Measurements from ENCODE around the gene ONECUT3. TPM values are rescaled to one million over a fixed set of nuclear protein-coding genes. Genes with fewer than 3 reads are reported as not detected.

ONECUT3 gene
- total and polyA plus RNA-seq, 4 donors, result not detected

DNA sequence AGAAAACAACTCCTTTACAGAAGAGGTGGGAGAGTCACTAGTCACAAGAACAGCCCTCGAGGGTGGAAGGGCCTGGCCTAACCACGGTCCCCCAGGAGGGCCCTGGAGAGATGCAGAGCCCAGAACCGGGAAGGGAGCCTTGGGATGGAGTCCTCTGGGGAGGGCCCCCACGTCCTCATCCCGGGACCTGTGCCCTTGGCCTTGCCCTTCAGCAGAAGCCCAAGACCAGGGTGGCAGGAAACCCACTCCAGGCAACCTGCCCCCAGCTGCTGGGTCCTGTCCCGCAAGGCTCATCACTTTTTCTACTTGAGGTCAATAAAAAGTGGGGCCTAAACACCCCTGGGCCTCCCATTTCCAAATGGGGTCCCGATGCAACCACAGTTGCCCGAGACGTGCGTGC lies 61.1 kb downstream of the ONECUT3 start (continued):
- TF ChIP-seq, protein P1, sequence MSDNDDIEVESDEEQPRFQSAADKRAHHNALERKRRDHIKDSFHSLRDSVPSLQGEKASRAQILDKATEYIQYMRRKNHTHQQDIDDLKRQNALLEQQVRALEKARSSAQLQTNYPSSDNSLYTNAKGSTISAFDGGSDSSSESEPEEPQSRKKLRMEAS (IDR thresholded peaks at IDR 0.05), result no peak
- TF ChIP-seq, protein P2, sequence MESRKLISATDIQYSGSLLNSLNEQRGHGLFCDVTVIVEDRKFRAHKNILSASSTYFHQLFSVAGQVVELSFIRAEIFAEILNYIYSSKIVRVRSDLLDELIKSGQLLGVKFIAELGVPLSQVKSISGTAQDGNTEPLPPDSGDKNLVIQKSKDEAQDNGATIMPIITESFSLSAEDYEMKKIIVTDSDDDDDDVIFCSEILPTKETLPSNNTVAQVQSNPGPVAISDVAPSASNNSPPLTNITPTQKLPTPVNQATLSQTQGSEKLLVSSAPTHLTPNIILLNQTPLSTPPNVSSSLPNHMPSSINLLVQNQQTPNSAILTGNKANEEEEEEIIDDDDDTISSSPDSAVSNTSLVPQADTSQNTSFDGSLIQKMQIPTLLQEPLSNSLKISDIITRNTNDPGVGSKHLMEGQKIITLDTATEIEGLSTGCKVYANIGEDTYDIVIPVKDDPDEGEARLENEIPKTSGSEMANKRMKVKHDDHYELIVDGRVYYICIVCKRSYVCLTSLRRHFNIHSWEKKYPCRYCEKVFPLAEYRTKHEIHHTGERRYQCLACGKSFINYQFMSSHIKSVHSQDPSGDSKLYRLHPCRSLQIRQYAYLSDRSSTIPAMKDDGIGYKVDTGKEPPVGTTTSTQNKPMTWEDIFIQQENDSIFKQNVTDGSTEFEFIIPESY (IDR thresholded peaks at IDR 0.05), result no peak
- TF ChIP-seq, protein P3, sequence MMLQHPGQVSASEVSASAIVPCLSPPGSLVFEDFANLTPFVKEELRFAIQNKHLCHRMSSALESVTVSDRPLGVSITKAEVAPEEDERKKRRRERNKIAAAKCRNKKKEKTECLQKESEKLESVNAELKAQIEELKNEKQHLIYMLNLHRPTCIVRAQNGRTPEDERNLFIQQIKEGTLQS (IDR thresholded peaks at IDR 0.05), result no peak

DNA sequence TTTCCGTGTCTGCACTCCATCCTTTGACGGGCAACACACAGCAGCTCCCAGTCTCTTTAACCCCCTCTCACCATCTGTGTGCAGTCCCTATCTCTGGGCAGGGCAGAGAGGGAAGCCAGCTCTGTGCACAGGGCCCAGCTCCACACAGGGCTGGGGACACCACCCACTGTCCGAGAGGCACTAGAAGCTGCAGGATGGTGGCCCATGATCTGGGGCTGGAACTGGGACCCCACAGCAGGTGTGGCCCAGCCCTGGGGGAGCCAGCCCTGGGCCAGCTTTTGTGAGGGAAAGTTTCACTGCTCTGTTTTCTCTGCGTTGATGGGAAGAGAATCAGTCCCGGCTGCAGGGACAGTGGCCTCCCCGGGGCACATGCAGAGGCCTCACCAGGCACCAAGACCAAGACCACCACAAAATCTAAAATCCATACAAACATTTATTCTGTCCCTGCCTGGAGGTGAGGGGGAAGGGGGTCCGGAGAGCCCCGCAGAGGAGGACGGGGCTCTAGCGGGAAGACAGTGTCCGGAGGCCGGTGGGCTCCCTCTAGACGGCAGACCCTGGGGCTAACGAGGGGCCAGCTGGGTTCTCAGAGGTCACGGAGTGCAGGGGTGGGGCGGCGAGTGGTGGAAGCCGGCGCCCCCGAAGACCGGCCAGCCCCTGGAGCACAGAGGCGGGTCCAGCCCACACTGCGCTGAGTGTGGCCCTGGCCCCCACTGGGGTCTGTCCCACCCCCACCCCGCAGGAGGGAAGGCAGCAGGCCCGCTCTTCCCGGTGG lies 61.7 kb downstream of the ONECUT3 start:
- WGBS, result 91% methylated on average over 26 of the region's 26 CpGs
- TF ChIP-seq SP1 (IDR thresholded peaks at IDR 0.05) (no peak), FOXA2 (IDR thresholded peaks at IDR 0.05) (no peak), HNF4A (conservative IDR thresholded peaks at IDR 0.05) (no peak), HNF4G (IDR thresholded peaks at IDR 0.05) (no peak), YY1 (IDR thresholded peaks at IDR 0.05) (no peak), RXRA (IDR thresholded peaks at IDR 0.05) (no peak), JUND (IDR thresholded peaks at IDR 0.05) (no peak)
- TF ChIP-seq, protein P3 (IDR thresholded peaks at IDR 0.05), result no peak
- TF ChIP-seq, protein P4, sequence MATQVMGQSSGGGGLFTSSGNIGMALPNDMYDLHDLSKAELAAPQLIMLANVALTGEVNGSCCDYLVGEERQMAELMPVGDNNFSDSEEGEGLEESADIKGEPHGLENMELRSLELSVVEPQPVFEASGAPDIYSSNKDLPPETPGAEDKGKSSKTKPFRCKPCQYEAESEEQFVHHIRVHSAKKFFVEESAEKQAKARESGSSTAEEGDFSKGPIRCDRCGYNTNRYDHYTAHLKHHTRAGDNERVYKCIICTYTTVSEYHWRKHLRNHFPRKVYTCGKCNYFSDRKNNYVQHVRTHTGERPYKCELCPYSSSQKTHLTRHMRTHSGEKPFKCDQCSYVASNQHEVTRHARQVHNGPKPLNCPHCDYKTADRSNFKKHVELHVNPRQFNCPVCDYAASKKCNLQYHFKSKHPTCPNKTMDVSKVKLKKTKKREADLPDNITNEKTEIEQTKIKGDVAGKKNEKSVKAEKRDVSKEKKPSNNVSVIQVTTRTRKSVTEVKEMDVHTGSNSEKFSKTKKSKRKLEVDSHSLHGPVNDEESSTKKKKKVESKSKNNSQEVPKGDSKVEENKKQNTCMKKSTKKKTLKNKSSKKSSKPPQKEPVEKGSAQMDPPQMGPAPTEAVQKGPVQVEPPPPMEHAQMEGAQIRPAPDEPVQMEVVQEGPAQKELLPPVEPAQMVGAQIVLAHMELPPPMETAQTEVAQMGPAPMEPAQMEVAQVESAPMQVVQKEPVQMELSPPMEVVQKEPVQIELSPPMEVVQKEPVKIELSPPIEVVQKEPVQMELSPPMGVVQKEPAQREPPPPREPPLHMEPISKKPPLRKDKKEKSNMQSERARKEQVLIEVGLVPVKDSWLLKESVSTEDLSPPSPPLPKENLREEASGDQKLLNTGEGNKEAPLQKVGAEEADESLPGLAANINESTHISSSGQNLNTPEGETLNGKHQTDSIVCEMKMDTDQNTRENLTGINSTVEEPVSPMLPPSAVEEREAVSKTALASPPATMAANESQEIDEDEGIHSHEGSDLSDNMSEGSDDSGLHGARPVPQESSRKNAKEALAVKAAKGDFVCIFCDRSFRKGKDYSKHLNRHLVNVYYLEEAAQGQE (IDR thresholded peaks at IDR 0.05), result no peak
- TF ChIP-seq, protein P2 (IDR thresholded peaks at IDR 0.05), result no peak
- TF ChIP-seq, protein P1 (IDR thresholded peaks at IDR 0.05), result no peak
- no peak overlapping the region for H3K27ac ChIP-seq (ENCODE audit: low read depth in 1 of 2, low read length in 2 of 2)
- no peaks in the 10 kb centered on the region for H3K27me3 ChIP-seq (ENCODE audit: control insufficient read depth in 4 of 4, insufficient read depth in 4 of 4, low read length in 3 of 4)
- no peak overlapping the region for H3K4me3 ChIP-seq (ENCODE audit: low read depth in 1 of 3, low read length in 3 of 3)
- no peaks in the 10 kb centered on the region for H3K9me3 ChIP-seq (ENCODE audit: control insufficient read depth in 4 of 4, low read length in 3 of 4)
- H3K36me3 ChIP-seq (ENCODE audit: control insufficient read depth in 4 of 4, insufficient read depth in 3 of 4, low read depth in 1 of 4, low read length in 3 of 4), result peaks cover 14 to 44% (median 29%) of the 10 kb centered on the region in 4 donors
- DNase-seq (ENCODE audit: low spot score), result no peak
- H3K9ac ChIP-seq (ENCODE audit: low read depth in 1 of 2, low read length in 2 of 2), result no peak overlapping the region
- H3K4me1 ChIP-seq (ENCODE audit: control insufficient read depth in 4 of 4, insufficient read depth in 4 of 4, low read length in 3 of 4), result peaks cover 4 to 22% (median 8%) of the 10 kb centered on the region in 4 donors

Data from liver (tissue), 9 donors.